Progenitor cell of endocrine pancreas (in vitro differentiated cells): ENCODE results near the gene CMTM8. TPM values are rescaled to one million over a fixed set of nuclear protein-coding genes. Genes with fewer than 3 reads are reported as not detected.
A peak's percentile ranks its signal among the peaks of the same experiment; 100 is the strongest.

Experiments
- DNase-seq: peaks from one replicate; pipeline ENCODE4 v3.0.0; 2021; ENCODE audit warnings: low spot score; ENCODE audit not compliant: unreplicated experiment
- H3K27ac Mint-ChIP-seq: 2 replicates; pipeline ENCODE4 v1.8.0; 2021; ENCODE audit warnings: mild to moderate bottlenecking, moderate library complexity, mixed read lengths
- H3K27me3 Mint-ChIP-seq: 2 replicates; pipeline ENCODE4 v1.8.0; 2021; ENCODE audit warnings: mixed read lengths
- H3K36me3 Mint-ChIP-seq: 2 replicates; pipeline ENCODE4 v1.8.0; 2022; ENCODE audit warnings: mixed read lengths; ENCODE audit not compliant: insufficient read depth
- H3K4me1 Mint-ChIP-seq: 2 replicates; pipeline ENCODE4 v1.8.0; 2021; ENCODE audit warnings: low read depth, mixed read lengths
- H3K4me3 Mint-ChIP-seq: 2 replicates; pipeline ENCODE4 v1.8.0; 2021; ENCODE audit warnings: low read depth, mild to moderate bottlenecking, moderate library complexity, mixed read lengths
- H3K9me3 Mint-ChIP-seq: 2 replicates; pipeline ENCODE4 v1.8.0; 2021; ENCODE audit warnings: low read depth, mixed read lengths
- total RNA-seq: library from RNA; stranded (reverse); gene quantifications from 2 replicates; pipeline ENCODE4 v1.2.1, GENCODE V29; 2021
- TF ChIP-seq, protein P1 (sequence below): fragments of 200-600 bp; sonication (generic); IDR thresholded peaks from one replicate; pipeline ENCODE4 v1.5.0; 2021; ENCODE audit warnings: antibody characterized with exemption, mild to moderate bottlenecking; ENCODE audit not compliant: unreplicated experiment

The CMTM8 gene
- total RNA-seq, 1 donor from 2014 or later: 39.1 TPM

GRCh38 chr3:32392536-32393302, 154.2 kb downstream of the CMTM8 start:
- no peaks in the 10 kb centered on the region for H3K9me3 Mint-ChIP-seq
- H3K4me3 Mint-ChIP-seq: peak overlapping the region; percentile 92
- H3K36me3 Mint-ChIP-seq: peaks cover 2% of the 10 kb centered on the region
- peaks cover 15% of the 10 kb centered on the region for H3K4me1 Mint-ChIP-seq
- DNase-seq: no peak
- peaks cover 5% of the 10 kb centered on the region for H3K27me3 Mint-ChIP-seq
- H3K27ac Mint-ChIP-seq: peak overlapping the region; percentile 97
- TF ChIP-seq, protein P1, sequence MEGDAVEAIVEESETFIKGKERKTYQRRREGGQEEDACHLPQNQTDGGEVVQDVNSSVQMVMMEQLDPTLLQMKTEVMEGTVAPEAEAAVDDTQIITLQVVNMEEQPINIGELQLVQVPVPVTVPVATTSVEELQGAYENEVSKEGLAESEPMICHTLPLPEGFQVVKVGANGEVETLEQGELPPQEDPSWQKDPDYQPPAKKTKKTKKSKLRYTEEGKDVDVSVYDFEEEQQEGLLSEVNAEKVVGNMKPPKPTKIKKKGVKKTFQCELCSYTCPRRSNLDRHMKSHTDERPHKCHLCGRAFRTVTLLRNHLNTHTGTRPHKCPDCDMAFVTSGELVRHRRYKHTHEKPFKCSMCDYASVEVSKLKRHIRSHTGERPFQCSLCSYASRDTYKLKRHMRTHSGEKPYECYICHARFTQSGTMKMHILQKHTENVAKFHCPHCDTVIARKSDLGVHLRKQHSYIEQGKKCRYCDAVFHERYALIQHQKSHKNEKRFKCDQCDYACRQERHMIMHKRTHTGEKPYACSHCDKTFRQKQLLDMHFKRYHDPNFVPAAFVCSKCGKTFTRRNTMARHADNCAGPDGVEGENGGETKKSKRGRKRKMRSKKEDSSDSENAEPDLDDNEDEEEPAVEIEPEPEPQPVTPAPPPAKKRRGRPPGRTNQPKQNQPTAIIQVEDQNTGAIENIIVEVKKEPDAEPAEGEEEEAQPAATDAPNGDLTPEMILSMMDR: no peak

- no peak for DNase-seq
- peaks cover 5% of the 10 kb centered on the region for H3K27me3 Mint-ChIP-seq
- no peak overlapping the region for H3K27ac Mint-ChIP-seq
- H3K36me3 Mint-ChIP-seq: peaks cover 2% of the 10 kb centered on the region
- H3K4me3 Mint-ChIP-seq: no peak overlapping the region
- H3K9me3 Mint-ChIP-seq: no peaks in the 10 kb centered on the region
- peaks cover 20% of the 10 kb centered on the region for H3K4me1 Mint-ChIP-seq
- TF ChIP-seq, protein P1: no peak
Measured at GRCh38 chr3:32395496-32395895, 157.0 kb downstream of the CMTM8 start.

DNA sequence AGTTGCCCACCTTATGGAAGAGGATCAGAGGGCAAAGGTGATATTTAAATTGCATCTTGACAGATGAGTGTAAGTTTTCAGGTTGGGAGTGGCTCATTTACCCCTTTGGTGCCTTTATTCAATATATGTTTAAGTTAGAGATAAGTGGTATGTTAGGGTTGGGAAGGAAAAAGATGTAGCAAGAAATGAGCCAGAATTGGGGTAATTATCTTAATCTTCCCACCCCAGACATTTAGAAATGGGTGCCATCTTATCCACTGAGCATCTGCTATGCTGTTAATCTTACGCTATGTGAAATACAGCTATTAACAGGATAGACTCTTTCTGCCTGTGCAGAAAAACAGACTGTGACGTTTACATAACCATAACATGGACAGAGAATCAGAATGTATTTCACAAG, 159.5 kb downstream of the CMTM8 start:
- Mint-ChIP-seq H3K9me3 (no peaks in the 10 kb centered on the region), H3K4me3 (no peak overlapping the region), H3K36me3 (peaks cover 2% of the 10 kb centered on the region), H3K27ac (no peak overlapping the region), H3K27me3 (no peaks in the 10 kb centered on the region), H3K4me1 (peaks cover 19% of the 10 kb centered on the region)
- DNase-seq: no peak
- TF ChIP-seq, protein P1: no peak

GRCh38 chr3:32398531-32398930, 160.1 kb downstream of the CMTM8 start:
- peaks cover 2% of the 10 kb centered on the region for H3K36me3 Mint-ChIP-seq
- no peak for DNase-seq
- peaks cover 19% of the 10 kb centered on the region for H3K4me1 Mint-ChIP-seq
- no peak overlapping the region for H3K4me3 Mint-ChIP-seq
- H3K9me3 Mint-ChIP-seq: no peaks in the 10 kb centered on the region
- peak overlapping the region; percentile 41 for H3K27ac Mint-ChIP-seq
- H3K27me3 Mint-ChIP-seq: no peaks in the 10 kb centered on the region
- TF ChIP-seq, protein P1: no peak

DNA sequence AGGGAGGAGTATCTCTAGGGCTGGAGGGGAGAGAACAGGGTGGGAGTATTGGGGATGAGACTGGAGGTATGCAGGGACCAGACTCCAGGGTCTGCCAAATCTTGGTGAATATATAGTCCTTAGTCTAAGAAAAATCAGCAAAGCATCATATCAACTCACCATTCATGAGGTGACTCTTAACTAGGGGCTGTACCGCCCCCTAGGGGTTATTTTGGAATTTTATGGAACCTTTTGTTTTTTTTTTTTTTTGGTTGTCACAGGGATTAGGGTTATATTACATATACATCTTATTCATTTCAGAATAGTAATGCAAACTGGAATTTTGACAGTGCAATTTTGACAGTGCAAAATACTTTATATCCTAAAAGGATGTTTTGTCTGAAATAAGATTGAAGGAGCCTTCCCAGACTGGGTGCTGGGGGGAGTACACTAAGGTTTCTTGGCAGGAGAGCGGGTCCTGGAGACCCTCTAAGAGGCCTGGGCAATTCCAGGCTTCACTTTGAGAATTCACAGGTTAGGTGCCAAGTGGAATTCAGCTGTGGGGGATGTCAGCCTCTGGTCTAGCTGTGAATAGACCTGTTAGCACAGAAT, 160.6 kb downstream of the CMTM8 start:
- TF ChIP-seq, protein P1: peak; percentile 75
- Mint-ChIP-seq H3K27me3 (no peaks in the 10 kb centered on the region), H3K9me3 (no peaks in the 10 kb centered on the region), H3K27ac (peak overlapping the region; percentile 41), H3K4me3 (no peak overlapping the region), H3K4me1 (peaks cover 22% of the 10 kb centered on the region), H3K36me3 (peaks cover 4% of the 10 kb centered on the region)
- no peak for DNase-seq
